Measurements from ENCODE around the gene RPS24. TPM values are rescaled to one million over a fixed set of nuclear protein-coding genes. Genes with fewer than 3 reads are reported as not detected.

The RPS24 gene
- total RNA-seq, 1 donor from 2014 or later: 1,022 TPM

- DNase-seq (ENCODE audit: extremely low spot score, unreplicated experiment): no peak
- Mint-ChIP-seq H3K4me3 (ENCODE audit: unreplicated experiment) (no peak overlapping the region), H3K27ac (ENCODE audit: unreplicated experiment) (no peak overlapping the region), H3K4me1 (ENCODE audit: unreplicated experiment) (no peaks in the 10 kb centered on the region), H3K27me3 (ENCODE audit: unreplicated experiment) (no peaks in the 10 kb centered on the region), H3K36me3 (ENCODE audit: unreplicated experiment) (peaks cover 61% of the 10 kb centered on the region), H3K9me3 (ENCODE audit: unreplicated experiment) (no peaks in the 10 kb centered on the region)
- TF ChIP-seq CTCF (IDR thresholded peaks at IDR 0.05): no peak
Observed at GRCh38 chr10:78004215-78005026, 29.2 kb upstream of the RPS24 start.

- no peaks in the 10 kb centered on the region for H3K9me3 Mint-ChIP-seq (ENCODE audit: unreplicated experiment)
- no peak for DNase-seq (ENCODE audit: extremely low spot score, unreplicated experiment)
- H3K36me3 Mint-ChIP-seq (ENCODE audit: unreplicated experiment): peaks cover 65% of the 10 kb centered on the region
- no peak overlapping the region for H3K4me3 Mint-ChIP-seq (ENCODE audit: unreplicated experiment)
- no peaks in the 10 kb centered on the region for H3K4me1 Mint-ChIP-seq (ENCODE audit: unreplicated experiment)
- H3K27ac Mint-ChIP-seq (ENCODE audit: unreplicated experiment): no peak overlapping the region
- no peak for TF ChIP-seq CTCF (IDR thresholded peaks at IDR 0.05)
- H3K27me3 Mint-ChIP-seq (ENCODE audit: unreplicated experiment): no peaks in the 10 kb centered on the region
Observed at GRCh38 chr10:78007172-78007571, 26.5 kb upstream of the RPS24 start.

- Mint-ChIP-seq H3K4me1 (ENCODE audit: unreplicated experiment) (no peaks in the 10 kb centered on the region), H3K27ac (ENCODE audit: unreplicated experiment) (no peak overlapping the region), H3K27me3 (ENCODE audit: unreplicated experiment) (no peaks in the 10 kb centered on the region), H3K36me3 (ENCODE audit: unreplicated experiment) (peaks cover 62% of the 10 kb centered on the region), H3K9me3 (ENCODE audit: unreplicated experiment) (no peaks in the 10 kb centered on the region), H3K4me3 (ENCODE audit: unreplicated experiment) (no peak overlapping the region)
- no peak for TF ChIP-seq CTCF (IDR thresholded peaks at IDR 0.05)
- DNase-seq (ENCODE audit: extremely low spot score, unreplicated experiment): no peak
Observed at GRCh38 chr10:78009662-78010061, 24.0 kb upstream of the RPS24 start.

GRCh38 chr10:78010278-78010677 lies 23.4 kb upstream of the RPS24 start:
- no peak overlapping the region for H3K4me3 Mint-ChIP-seq (ENCODE audit: unreplicated experiment)
- H3K4me1 Mint-ChIP-seq (ENCODE audit: unreplicated experiment): no peaks in the 10 kb centered on the region
- TF ChIP-seq CTCF (IDR thresholded peaks at IDR 0.05): no peak
- DNase-seq (ENCODE audit: extremely low spot score, unreplicated experiment): no peak
- peaks cover 61% of the 10 kb centered on the region for H3K36me3 Mint-ChIP-seq (ENCODE audit: unreplicated experiment)
- no peak overlapping the region for H3K27ac Mint-ChIP-seq (ENCODE audit: unreplicated experiment)
- H3K27me3 Mint-ChIP-seq (ENCODE audit: unreplicated experiment): no peaks in the 10 kb centered on the region
- H3K9me3 Mint-ChIP-seq (ENCODE audit: unreplicated experiment): no peaks in the 10 kb centered on the region

- H3K27ac Mint-ChIP-seq (ENCODE audit: unreplicated experiment): no peak overlapping the region
- H3K27me3 Mint-ChIP-seq (ENCODE audit: unreplicated experiment): no peaks in the 10 kb centered on the region
- no peaks in the 10 kb centered on the region for H3K9me3 Mint-ChIP-seq (ENCODE audit: unreplicated experiment)
- H3K36me3 Mint-ChIP-seq (ENCODE audit: unreplicated experiment): peaks cover 60% of the 10 kb centered on the region
- no peak for DNase-seq (ENCODE audit: extremely low spot score, unreplicated experiment)
- no peaks in the 10 kb centered on the region for H3K4me1 Mint-ChIP-seq (ENCODE audit: unreplicated experiment)
- no peak for TF ChIP-seq CTCF (IDR thresholded peaks at IDR 0.05)
- no peak overlapping the region for H3K4me3 Mint-ChIP-seq (ENCODE audit: unreplicated experiment)
Observed at GRCh38 chr10:78011065-78011464, 22.6 kb upstream of the RPS24 start.
